Right lobe of liver (tissue), 6 donors: Measurements from ENCODE around the gene C3orf52. TPM values are rescaled to one million over a fixed set of nuclear protein-coding genes. Genes with fewer than 3 reads are reported as not detected.

Source experiments
- ATAC-seq, 4 donors: fragments of 200-7000 bp; cut with Tn5 transposase; one replicate each; pipeline ENCODE4 v1.9.1; 2020; ENCODE audit warnings: mild to moderate bottlenecking in 4 of 4, moderate library complexity in 4 of 4
- DNase-seq, 3 donors: peaks; one replicate each; pipeline ENCODE4 v3.0.0-alpha.2; 2020
- H3K27ac ChIP-seq, 3 donors: fragments of 200-600 bp; one replicate each; pipeline ENCODE4 v1.8.0; 2022
- H3K27me3 ChIP-seq, 2 donors: fragments of 200-600 bp; one replicate each; pipeline ENCODE4 v1.8.0; 2022
- H3K36me3 ChIP-seq, 4 donors: fragments of 200-600 bp; sonication (generic) in 1 of 4; one replicate each; pipeline versions ENCODE4 v1.5.1 to v1.8.0; 2017 to 2022; ENCODE audit warnings: control low read depth in 1 of 4
- H3K4me1 ChIP-seq, 4 donors: fragments of 200-600 bp; sonication (generic) in 1 of 4; one replicate each; pipeline versions ENCODE4 v1.5.1 to v1.8.0; 2017 to 2022; ENCODE audit warnings: control low read depth in 1 of 4
- H3K4me3 ChIP-seq, 3 donors: fragments of 200-600 bp; one replicate each; pipeline ENCODE4 v1.8.0; 2022
- H3K9me3 ChIP-seq, 4 donors: fragments of 200-600 bp; sonication (generic) in 1 of 4; one replicate each; pipeline versions ENCODE4 v1.5.1 to v1.8.0; 2017 to 2022; ENCODE audit warnings: control low read depth in 1 of 4
- POLR2A ChIP-seq: fragments of 450-650 bp; IDR thresholded peaks from one replicate; pipeline ENCODE4 v1.6.1; 2017; ENCODE audit warnings: antibody characterized with exemption, mild to moderate bottlenecking
- WGBS: methylation state at CpG from one replicate; pipeline ENCODE4 v1.1.6; 2018; ENCODE audit warnings: low coverage, low lambda C conversion rate; ENCODE audit not compliant: insufficient coverage; ENCODE audit errors: missing lambda C conversion rate; 5-methylcytosine and 5-hydroxymethylcytosine counted together
- intact Hi-C, 2 donors: fragments of 100-400 bp; cut with DNase I; formaldehyde crosslinking; loops; one replicate each; pipeline versions ENCODE4 v1.11.2 to v1.14.1; 2022
- total RNA-seq, 6 experiments: library from RNA; depleted of rRNA in 2 of 6; stranded (reverse); fragments of >200 nt in 2 of 6; fragmentation: NEBNext Ultra II Directional in 3 of 6; extraction: Animal tissue kit (Norgen Biotek cat#: 25700) in 3 of 6; gene quantifications; one replicate each; pipeline versions ENCODE4 v1.1.0 to v1.2.4, GENCODE V29; 2016 to 2023
- TF ChIP-seq, protein P1 (sequence below), 4 donors: fragments of 200-600 bp in 3 of 4; fragments of 450-650 bp in 1 of 4; IDR thresholded peaks; one replicate each; pipeline versions ENCODE4 v1.5.1 to v1.8.0; 2016 to 2022; ENCODE audit warnings: antibody characterized with exemption in 4 of 4, mild to moderate bottlenecking in 2 of 4
- donor health status: DM: no; HTN: yes; CAD: no.
- donor health status: DM: no; HTN: no; CAD: no.
- donor health status: DM: no; HTN: no; CAD: no.
- donor health status: DM: no; HTN: yes; CAD: no.
- donor health status: DM: no; HTN: yes; CAD: no.

The C3orf52 gene
- total RNA-seq, 6 experiments from 2014 or later = 0.12 to 0.69 (median 0.34) TPM

DNA sequence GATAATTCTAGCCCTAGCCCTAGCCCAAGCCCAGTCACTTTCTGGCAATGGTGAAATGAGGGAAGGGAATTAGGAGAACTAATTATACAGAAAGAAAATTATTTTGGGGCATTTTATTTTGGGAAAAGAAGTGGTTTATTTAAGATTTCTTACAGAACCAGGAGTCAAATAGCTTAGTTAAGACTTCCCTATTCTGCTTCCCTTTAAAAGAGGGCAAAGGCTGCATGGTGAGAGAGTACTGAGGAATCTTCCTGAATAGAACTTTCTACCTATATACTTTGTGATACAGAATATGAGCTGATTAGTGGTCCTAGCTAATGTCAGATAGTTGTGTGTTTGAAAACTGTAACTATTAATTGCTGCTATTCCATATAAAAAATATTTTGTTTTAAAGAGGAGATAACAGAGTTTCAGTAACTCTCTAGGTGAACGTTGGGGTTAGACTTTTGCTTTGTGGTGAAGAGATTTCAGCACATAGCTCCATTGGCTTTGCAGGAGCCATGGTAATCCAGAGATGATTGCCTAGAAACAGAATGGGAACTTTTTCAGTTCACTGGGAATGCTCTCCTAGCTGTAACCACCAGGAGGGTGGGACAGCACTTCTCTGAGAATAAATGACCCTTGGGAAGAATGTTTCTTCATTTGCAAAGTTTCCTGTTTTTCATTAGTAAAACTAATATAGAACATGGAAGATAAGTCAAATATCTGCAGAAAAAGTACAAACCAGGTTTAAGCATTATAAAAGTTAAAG is 52.2 kb downstream of the C3orf52 start:
- Histone ChIP-seq H3K27ac (no peak overlapping the region), H3K27me3 (no peaks in the 10 kb centered on the region), H3K9me3 (no peaks in the 10 kb centered on the region), H3K4me3 (no peak overlapping the region), H3K36me3 (no peaks in the 10 kb centered on the region), H3K4me1 (no peaks in the 10 kb centered on the region)
- no peak for ATAC-seq
- TF ChIP-seq, protein P1, sequence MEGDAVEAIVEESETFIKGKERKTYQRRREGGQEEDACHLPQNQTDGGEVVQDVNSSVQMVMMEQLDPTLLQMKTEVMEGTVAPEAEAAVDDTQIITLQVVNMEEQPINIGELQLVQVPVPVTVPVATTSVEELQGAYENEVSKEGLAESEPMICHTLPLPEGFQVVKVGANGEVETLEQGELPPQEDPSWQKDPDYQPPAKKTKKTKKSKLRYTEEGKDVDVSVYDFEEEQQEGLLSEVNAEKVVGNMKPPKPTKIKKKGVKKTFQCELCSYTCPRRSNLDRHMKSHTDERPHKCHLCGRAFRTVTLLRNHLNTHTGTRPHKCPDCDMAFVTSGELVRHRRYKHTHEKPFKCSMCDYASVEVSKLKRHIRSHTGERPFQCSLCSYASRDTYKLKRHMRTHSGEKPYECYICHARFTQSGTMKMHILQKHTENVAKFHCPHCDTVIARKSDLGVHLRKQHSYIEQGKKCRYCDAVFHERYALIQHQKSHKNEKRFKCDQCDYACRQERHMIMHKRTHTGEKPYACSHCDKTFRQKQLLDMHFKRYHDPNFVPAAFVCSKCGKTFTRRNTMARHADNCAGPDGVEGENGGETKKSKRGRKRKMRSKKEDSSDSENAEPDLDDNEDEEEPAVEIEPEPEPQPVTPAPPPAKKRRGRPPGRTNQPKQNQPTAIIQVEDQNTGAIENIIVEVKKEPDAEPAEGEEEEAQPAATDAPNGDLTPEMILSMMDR (IDR thresholded peaks at IDR 0.05) = no peak
- no peak for TF ChIP-seq POLR2A
- 21% methylated on average over 1 of the region's 1 CpG for WGBS
- no peak for DNase-seq
- intact Hi-C loops = no loop called here

DNA sequence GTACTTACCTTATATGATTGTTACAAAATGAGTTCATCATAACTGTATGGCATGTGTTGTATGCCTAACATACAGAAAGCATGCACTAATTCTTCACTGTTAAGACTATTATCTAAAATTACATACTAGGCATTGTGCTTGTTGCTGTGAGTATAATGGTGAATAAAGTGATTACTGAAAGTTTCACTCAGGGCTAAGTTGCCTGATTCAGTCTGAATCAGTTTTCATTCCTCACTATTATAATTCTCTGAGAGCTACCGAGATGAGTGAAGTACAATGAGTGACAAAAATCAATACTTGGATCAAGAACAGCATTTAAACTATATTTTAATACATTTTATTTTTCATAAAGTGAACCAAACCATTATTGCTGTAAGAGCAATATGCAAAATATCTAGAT is 54.4 kb downstream of the C3orf52 start:
- ATAC-seq = no peak
- Histone ChIP-seq H3K27me3 (no peaks in the 10 kb centered on the region), H3K4me1 (no peaks in the 10 kb centered on the region), H3K27ac (no peak overlapping the region), H3K4me3 (no peak overlapping the region), H3K36me3 (no peaks in the 10 kb centered on the region), H3K9me3 (no peaks in the 10 kb centered on the region)
- no peak for DNase-seq
- 41% methylated on average over 1 of the region's 1 CpG for WGBS
- no peak for TF ChIP-seq POLR2A
- TF ChIP-seq, protein P1 (IDR thresholded peaks at IDR 0.05) = no peak
- intact Hi-C loops = no loop called here

DNA sequence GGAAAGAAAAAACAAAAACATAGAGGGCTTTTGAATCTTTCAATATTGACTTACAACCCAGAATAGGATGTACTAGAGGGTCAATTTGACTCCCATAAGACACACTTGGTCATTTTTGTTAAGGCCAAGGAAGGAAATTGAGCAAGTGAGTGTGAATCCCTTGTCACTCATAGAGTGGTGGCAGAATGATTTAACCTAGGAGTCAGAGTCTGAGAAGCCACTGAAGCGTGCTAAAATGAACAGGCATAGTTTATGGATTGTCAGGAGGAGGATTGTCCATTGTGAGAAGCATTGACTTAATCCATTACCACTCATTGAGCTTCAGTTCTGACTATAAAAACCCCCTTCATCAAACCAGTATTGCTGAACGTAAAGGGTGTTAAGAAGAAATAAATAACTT is 55.1 kb downstream of the C3orf52 start:
- Histone ChIP-seq H3K9me3 (no peaks in the 10 kb centered on the region), H3K36me3 (no peaks in the 10 kb centered on the region), H3K27ac (no peak overlapping the region), H3K4me1 (no peaks in the 10 kb centered on the region), H3K27me3 (no peaks in the 10 kb centered on the region), H3K4me3 (no peak overlapping the region)
- intact Hi-C loops = no loop called here
- ATAC-seq (no peak), DNase-seq (no peak)
- WGBS = 36% methylated on average over 2 of the region's 2 CpGs
- TF ChIP-seq, protein P1 (IDR thresholded peaks at IDR 0.05) = no peak
- TF ChIP-seq POLR2A = no peak

DNA sequence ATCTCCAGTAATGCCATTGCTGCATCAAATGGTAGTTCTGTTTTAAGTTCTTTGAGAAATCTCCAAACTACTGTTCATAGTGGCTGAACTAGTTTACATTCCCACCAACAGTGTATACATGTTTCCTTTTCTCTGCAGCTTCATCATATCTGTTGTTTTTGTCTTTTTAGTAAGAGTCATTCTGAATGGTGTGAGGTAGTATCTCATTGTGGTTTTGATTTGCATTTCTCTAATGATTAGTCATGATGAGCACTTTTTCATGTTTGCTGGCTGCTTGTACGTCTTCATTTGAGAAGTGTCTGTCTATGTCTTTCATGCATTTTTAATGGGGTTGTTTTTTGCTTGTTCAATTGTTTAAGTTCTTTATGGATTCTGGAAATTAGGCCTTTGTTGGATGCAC is 57.1 kb downstream of the C3orf52 start:
- Histone ChIP-seq H3K9me3 (no peaks in the 10 kb centered on the region), H3K4me3 (no peak overlapping the region), H3K27ac (no peak overlapping the region), H3K36me3 (no peaks in the 10 kb centered on the region), H3K4me1 (no peaks in the 10 kb centered on the region), H3K27me3 (no peaks in the 10 kb centered on the region)
- WGBS = 58% methylated on average over 1 of the region's 1 CpG
- intact Hi-C loops = no loop called here
- TF ChIP-seq, protein P1 (IDR thresholded peaks at IDR 0.05) = no peak
- no peak for TF ChIP-seq POLR2A
- ATAC-seq (no peak), DNase-seq (no peak)
